NCI-H748 (cell line): ENCODE results near the gene GAPDH.
A peak's percentile ranks its signal among the peaks of the same experiment; 100 is the strongest.

Source experiments
- DNase-seq: peaks from one replicate; lab custom pipeline; 2025; ENCODE audit not compliant: unreplicated experiment; lab: John Stamatoyannopoulos, UW

Gene GAPDH

DNA sequence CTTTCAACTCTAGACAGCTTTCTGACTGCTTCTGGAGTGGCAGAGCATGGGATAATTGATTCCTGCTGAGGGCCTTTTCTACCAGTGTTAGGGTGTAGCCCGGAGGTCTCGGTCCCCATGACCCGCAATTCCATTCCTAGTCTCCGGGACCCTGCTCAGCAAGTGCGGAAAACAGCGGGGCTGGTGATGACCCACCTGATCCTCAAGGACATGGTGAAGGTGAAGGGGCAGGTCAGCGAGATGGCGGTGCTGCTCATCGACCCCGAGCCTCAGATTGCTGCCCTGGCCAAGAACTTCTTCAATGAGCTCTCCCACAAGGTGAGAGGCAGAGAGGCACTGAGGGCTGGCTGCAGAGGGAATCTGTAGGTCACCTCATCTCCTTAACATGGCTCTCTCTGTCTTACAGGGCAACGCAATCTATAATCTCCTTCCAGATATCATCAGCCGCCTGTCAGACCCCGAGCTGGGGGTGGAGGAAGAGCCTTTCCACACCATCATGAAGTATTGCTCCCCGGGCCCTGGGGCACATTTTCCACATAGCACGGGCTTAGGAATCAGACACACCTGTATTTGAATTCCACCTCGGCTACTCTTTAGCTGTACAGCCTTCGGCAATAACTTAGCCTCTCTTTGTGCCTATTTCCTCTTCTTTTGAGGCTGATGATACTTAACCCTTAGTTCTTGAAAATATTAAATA, 5.6 kb upstream of the GAPDH start:
- no peak for DNase-seq

DNA sequence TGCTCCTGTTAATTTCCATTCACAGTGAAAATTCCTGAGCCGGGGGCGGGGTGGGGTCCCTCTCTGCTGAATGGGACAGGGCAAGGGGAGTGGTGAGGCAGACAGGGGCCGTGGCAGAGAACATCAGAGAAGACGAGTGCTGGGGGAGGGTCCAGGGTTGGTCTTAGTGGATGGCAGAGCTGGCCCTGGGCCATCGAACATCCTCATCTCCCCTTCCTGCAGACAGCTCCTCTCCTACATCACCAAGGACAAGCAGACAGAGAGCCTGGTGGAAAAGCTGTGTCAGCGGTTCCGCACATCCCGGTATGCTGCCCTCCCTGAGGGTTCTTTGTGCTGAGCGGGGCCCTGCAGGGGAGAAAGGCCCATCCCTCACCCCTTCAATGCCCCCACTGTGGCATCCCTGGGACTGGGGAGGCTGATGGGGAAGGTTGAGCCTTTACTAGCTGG, 5.0 kb upstream of the GAPDH start:
- no peak for DNase-seq

GRCh38 chr12:6530576-6531260, 3.6 kb upstream of the GAPDH start:
- no peak for DNase-seq

DNA sequence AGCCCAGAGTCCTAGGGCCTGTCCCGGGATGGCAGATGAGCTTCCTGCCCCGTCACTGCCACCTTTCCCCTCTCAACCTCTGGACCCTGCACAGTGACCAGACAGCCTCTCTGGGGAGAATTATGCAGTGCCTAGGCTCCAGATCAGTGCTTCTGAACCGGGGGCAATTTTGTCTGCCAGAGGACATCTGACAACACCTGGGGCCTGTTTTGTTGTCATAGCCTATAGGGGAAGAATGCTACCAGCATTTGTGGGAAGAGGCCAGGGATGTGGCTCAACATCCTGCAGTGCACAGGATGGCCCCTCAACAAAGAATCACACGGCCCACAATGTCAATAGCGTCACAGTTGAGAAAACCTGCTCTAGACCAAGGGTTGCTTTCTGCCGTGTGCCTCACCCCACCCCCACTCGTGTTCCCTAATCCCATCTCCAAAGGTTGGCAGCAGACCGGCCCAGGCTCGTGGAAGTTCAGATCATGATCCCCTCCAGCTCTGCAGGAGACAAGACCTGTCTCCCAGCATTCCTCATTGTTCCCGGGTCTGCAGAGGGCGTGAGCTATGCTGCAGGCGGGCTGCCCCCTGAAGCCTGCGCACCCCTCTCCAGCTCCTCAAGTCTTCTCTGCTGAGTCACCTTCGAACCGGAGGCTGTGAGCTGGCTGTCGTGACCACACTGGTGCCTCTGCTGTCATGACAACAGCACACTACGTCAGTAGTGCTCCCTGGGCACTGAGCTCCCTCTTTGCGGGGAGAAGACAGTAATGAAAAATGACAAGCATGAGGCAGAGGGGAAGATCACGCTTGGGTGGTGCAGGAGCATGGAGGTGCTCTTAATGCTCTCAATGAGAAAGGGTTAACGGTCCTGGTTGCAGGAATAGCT, 2.0 kb upstream of the GAPDH start:
- DNase-seq = peak; percentile 19

GRCh38 chr12:6532927-6533652, 1.2 kb upstream of the GAPDH start:
- peak; percentile 69 for DNase-seq

DNA sequence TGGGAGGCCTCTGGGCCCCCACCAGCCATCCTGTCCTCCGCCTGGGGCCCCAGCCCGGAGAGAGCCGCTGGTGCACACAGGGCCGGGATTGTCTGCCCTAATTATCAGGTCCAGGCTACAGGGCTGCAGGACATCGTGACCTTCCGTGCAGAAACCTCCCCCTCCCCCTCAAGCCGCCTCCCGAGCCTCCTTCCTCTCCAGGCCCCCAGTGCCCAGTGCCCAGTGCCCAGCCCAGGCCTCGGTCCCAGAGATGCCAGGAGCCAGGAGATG, 729 bp upstream of the GAPDH start:
- DNase-seq = no peak

DNA sequence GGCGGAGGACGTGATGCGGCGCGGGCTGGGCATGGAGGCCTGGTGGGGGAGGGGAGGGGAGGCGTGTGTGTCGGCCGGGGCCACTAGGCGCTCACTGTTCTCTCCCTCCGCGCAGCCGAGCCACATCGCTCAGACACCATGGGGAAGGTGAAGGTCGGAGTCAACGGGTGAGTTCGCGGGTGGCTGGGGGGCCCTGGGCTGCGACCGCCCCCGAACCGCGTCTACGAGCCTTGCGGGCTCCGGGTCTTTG, 303 bp downstream of the GAPDH start:
- no peak for DNase-seq

DNA sequence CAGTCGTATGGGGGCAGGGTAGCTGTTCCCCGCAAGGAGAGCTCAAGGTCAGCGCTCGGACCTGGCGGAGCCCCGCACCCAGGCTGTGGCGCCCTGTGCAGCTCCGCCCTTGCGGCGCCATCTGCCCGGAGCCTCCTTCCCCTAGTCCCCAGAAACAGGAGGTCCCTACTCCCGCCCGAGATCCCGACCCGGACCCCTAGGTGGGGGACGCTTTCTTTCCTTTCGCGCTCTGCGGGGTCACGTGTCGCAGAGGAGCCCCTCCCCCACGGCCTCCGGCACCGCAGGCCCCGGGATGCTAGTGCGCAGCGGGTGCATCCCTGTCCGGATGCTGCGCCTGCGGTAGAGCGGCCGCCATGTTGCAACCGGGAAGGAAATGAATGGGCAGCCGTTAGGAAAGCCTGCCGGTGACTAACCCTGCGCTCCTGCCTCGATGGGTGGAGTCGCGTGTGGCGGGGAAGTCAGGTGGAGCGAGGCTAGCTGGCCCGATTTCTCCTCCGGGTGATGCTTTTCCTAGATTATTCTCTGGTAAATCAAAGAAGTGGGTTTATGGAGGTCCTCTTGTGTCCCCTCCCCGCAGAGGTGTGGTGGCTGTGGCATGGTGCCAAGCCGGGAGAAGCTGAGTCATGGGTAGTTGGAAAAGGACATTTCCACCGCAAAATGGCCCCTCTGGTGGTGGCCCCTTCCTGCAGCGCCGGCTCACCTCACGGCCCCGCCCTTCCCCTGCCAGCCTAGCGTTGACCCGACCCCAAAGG, 804 bp downstream of the GAPDH start:
- peak; percentile 70 for DNase-seq

DNA sequence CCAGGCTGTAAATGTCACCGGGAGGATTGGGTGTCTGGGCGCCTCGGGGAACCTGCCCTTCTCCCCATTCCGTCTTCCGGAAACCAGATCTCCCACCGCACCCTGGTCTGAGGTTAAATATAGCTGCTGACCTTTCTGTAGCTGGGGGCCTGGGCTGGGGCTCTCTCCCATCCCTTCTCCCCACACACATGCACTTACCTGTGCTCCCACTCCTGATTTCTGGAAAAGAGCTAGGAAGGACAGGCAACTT, 1.3 kb downstream of the GAPDH start:
- DNase-seq = no peak

DNA sequence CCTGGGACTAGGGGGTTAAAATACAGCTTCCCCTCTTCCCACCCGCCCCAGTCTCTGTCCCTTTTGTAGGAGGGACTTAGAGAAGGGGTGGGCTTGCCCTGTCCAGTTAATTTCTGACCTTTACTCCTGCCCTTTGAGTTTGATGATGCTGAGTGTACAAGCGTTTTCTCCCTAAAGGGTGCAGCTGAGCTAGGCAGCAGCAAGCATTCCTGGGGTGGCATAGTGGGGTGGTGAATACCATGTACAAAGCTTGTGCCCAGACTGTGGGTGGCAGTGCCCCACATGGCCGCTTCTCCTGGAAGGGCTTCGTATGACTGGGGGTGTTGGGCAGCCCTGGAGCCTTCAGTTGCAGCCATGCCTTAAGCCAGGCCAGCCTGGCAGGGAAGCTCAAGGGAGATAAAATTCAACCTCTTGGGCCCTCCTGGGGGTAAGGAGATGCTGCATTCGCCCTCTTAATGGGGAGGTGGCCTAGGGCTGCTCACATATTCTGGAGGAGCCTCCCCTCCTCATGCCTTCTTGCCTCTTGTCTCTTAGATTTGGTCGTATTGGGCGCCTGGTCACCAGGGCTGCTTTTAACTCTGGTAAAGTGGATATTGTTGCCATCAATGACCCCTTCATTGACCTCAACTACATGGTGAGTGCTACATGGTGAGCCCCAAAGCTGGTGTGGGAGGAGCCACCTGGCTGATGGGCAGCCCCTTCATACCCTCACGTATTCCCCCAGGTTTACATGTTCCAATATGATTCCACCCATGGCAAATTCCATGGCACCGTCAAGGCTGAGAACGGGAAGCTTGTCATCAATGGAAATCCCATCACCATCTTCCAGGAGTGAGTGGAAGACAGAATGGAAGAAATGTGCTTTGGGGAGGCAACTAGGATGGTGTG, 1.9 kb downstream of the GAPDH start:
- DNase-seq = no peak

DNA sequence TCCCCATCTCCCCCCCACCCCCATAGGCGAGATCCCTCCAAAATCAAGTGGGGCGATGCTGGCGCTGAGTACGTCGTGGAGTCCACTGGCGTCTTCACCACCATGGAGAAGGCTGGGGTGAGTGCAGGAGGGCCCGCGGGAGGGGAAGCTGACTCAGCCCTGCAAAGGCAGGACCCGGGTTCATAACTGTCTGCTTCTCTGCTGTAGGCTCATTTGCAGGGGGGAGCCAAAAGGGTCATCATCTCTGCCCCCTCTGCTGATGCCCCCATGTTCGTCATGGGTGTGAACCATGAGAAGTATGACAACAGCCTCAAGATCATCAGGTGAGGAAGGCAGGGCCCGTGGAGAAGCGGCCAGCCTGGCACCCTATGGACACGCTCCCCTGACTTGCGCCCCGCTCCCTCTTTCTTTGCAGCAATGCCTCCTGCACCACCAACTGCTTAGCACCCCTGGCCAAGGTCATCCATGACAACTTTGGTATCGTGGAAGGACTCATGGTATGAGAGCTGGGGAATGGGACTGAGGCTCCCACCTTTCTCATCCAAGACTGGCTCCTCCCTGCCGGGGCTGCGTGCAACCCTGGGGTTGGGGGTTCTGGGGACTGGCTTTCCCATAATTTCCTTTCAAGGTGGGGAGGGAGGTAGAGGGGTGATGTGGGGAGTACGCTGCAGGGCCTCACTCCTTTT, 2.7 kb downstream of the GAPDH start:
- DNase-seq = no peak

DNA sequence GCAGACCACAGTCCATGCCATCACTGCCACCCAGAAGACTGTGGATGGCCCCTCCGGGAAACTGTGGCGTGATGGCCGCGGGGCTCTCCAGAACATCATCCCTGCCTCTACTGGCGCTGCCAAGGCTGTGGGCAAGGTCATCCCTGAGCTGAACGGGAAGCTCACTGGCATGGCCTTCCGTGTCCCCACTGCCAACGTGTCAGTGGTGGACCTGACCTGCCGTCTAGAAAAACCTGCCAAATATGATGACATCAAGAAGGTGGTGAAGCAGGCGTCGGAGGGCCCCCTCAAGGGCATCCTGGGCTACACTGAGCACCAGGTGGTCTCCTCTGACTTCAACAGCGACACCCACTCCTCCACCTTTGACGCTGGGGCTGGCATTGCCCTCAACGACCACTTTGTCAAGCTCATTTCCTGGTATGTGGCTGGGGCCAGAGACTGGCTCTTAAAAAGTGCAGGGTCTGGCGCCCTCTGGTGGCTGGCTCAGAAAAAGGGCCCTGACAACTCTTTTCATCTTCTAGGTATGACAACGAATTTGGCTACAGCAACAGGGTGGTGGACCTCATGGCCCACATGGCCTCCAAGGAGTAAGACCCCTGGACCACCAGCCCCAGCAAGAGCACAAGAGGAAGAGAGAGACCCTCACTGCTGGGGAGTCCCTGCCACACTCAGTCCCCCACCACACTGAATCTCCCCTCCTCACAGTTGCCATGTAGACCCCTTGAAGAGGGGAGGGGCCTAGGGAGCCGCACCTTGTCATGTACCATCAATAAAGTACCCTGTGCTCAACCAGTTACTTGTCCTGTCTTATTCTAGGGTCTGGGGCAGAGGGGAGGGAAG, 3.5 kb downstream of the GAPDH start:
- peak; percentile 63 for DNase-seq

DNA sequence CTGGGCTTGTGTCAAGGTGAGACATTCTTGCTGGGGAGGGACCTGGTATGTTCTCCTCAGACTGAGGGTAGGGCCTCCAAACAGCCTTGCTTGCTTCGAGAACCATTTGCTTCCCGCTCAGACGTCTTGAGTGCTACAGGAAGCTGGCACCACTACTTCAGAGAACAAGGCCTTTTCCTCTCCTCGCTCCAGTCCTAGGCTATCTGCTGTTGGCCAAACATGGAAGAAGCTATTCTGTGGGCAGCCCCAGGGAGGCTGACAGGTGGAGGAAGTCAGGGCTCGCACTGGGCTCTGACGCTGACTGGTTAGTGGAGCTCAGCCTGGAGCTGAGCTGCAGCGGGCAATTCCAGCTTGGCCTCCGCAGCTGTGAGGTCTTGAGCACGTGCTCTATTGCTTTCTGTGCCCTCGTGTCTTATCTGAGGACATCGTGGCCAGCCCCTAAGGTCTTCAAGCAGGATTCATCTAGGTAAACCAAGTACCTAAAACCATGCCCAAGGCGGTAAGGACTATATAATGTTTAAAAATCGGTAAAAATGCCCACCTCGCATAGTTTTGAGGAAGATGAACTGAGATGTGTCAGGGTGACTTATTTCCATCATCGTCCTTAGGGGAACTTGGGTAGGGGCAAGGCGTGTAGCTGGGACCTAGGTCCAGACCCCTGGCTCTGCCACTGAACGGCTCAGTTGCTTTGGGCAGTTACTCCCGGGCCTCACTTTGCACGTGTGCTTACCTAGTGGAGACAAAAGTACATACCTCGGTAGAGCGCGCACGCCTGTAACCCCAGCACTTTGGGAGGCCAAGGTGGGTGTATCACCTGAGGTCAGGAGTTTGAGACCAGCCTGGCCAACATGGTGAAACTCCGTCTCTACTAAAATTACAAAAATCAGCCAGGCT, 4.3 kb downstream of the GAPDH start:
- no peak for DNase-seq

DNA sequence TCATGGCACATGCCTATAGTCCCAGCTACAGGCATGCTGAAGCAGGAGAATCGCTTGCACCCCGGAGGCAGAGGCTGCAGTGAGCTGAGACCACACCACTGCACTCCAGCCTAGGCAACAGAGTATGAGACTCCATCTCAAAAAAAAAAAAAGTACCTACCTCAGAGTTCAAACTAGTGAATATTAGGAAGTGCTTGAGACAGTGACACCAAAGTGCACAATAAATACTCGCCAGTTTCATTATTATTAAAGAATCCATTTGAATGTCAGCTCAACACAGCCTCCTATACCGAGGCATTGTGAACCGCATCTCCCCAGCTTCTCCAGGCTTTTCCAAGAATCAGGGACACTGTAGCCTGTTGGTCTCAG, 5.0 kb downstream of the GAPDH start:
- DNase-seq = no peak

DNA sequence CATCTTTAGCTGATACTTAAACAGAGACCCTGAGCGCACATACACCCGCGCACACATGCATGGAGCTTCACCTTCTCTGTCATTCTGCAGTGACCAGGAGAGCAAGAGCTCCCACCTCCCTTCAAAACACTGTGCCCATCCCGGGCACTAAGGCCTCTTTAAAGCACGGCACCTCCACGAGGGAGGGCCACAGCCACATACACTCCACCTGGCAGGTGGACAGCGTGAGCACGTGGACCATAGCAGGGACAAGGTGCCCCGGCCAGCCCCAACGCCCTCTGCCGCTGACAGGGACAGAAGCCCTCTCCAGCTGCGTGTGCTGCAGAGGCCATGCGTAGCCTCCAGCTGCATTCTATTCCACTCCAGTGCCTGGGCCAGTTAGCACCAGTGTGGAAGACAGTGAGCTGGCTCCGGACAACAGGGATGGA, 5.4 kb downstream of the GAPDH start:
- no peak for DNase-seq

DNA sequence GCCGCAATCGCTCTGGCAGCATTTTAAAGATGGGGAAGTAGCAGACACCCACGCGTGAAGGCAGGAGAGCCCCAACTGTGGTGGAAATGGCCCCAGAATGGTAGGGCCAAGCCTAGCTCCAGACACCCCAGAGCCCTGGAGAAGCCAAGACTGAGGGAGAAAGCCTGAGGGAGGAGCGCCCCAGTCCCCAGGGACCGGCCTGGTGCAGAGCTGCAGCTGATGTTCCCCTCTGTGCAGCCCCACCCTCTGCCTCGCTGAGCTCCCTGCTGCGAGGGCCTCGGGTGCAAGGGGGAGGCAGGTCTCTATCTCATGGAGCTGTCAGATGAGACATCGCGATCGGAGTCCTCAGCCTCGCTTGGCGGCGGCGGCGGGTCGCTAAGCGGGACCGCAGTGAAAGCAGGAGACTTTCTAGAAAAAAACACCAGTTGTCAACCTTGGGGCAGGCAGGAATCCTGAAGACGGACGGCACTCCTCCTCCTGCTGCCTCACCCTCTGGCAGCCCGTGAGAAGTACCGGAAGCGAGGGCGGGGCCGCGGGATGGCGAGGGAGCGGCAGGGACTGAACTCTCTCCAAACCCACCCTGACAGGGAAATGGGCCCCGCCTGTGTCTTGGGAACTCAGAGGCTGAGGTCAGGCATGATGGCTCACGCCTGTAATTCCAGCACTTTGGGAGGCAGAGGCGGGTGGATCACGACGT, 6.0 kb downstream of the GAPDH start:
- DNase-seq = peak; percentile 62
